ENCODE data around the gene LEFTY2.

LEFTY2 gene

DNA sequence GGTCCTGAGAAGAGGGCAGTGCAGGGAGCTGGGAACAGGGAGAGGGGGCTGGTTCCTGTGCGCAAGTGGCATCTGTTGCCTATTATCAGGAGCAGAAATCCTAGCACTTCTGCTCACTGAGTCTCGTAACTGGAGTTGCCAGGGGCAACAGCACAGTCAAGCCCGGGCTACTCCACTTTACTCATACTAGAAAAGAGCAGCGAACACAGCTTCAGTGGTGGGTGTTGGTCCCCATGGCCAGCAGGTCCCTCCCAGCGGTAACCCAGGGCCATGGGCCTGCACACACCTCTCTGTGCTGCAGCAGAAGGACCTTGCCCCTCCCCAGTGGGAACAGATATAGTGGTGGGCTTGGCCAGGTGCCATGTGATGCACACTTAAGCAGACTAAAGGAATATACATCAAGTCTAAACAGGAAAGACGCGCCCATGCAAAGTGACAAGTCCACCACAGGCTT, 25.5 kb downstream of the LEFTY2 start:
- no peak overlapping the region for H3K4me2 ChIP-seq (ENCODE audit: low read depth, low read length, poor library complexity, severe bottlenecking)
- H3K4me3 ChIP-seq (ENCODE audit: insufficient read depth, low read length, poor library complexity, severe bottlenecking), result no peak overlapping the region
- no peak overlapping the region for H3K27ac ChIP-seq (ENCODE audit: low read depth, low read length)
- no peaks in the 10 kb centered on the region for H3K79me2 ChIP-seq (ENCODE audit: insufficient read depth, low read length)
- peaks cover 4% of the 10 kb centered on the region; the same call in 1 of the 2 replicates for H3F3A ChIP-seq (ENCODE audit: insufficient read depth)
- no peak for TF ChIP-seq EZH2phosphoT487 (conservative IDR thresholded peaks at IDR 0.05; ENCODE audit: low read length)
- TF ChIP-seq, protein P1, sequence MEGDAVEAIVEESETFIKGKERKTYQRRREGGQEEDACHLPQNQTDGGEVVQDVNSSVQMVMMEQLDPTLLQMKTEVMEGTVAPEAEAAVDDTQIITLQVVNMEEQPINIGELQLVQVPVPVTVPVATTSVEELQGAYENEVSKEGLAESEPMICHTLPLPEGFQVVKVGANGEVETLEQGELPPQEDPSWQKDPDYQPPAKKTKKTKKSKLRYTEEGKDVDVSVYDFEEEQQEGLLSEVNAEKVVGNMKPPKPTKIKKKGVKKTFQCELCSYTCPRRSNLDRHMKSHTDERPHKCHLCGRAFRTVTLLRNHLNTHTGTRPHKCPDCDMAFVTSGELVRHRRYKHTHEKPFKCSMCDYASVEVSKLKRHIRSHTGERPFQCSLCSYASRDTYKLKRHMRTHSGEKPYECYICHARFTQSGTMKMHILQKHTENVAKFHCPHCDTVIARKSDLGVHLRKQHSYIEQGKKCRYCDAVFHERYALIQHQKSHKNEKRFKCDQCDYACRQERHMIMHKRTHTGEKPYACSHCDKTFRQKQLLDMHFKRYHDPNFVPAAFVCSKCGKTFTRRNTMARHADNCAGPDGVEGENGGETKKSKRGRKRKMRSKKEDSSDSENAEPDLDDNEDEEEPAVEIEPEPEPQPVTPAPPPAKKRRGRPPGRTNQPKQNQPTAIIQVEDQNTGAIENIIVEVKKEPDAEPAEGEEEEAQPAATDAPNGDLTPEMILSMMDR (IDR thresholded peaks at IDR 0.05; ENCODE audit: insufficient read depth, low read length, poor library complexity, severe bottlenecking), result no peak
- 0 out of 2 replicates have a peak, but pooled peaks cover 2% of the 10 kb centered on the region for H3K36me3 ChIP-seq (ENCODE audit: low read length)
- H2AFZ ChIP-seq (ENCODE audit: low read depth, low read length, severe bottlenecking), result no peak overlapping the region
- H3K9me3 ChIP-seq (ENCODE audit: insufficient read depth, low read length), result no peaks in the 10 kb centered on the region
- no peaks in the 10 kb centered on the region for H3K27me3 ChIP-seq (ENCODE audit: low read length)
- no peaks in the 10 kb centered on the region for H3K9me2 ChIP-seq (replicated peaks; ENCODE audit: insufficient read depth, low read length)
- no peaks in the 10 kb centered on the region for H4K20me1 ChIP-seq (ENCODE audit: low read depth, low read length)
- H3K9ac ChIP-seq (ENCODE audit: low read length), result no peak overlapping the region

DNA sequence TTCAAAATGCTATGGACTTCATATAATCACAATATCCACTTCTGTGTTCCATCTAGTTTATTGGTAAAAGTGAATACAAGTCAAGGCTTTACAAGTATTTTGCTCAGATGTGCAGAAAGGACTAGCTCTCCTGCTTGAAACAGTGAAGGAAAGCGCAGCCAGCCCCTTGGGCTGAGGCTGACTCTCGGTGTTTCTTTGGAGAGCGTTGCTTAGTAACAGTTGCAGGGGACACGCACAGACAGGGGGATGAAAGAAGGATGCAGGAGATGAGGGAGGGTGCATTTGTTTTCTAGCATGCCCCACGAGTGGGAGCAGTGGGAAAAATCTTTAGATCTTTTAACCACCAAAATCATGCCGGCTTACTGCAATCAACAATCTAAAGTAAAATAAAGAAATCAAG, 26.1 kb downstream of the LEFTY2 start:
- Histone ChIP-seq H4K20me1 (ENCODE audit: low read depth, low read length) (no peaks in the 10 kb centered on the region), H3K36me3 (ENCODE audit: low read length) (no peaks in the 10 kb centered on the region), H3K27me3 (ENCODE audit: low read length) (no peaks in the 10 kb centered on the region), H3K79me2 (ENCODE audit: insufficient read depth, low read length) (no peaks in the 10 kb centered on the region), H3K4me2 (ENCODE audit: low read depth, low read length, poor library complexity, severe bottlenecking) (no peak overlapping the region), H3K27ac (ENCODE audit: low read depth, low read length) (no peak overlapping the region), H3K9ac (ENCODE audit: low read length) (no peak overlapping the region), H3K4me3 (ENCODE audit: insufficient read depth, low read length, poor library complexity, severe bottlenecking) (no peak overlapping the region), H2AFZ (ENCODE audit: low read depth, low read length, severe bottlenecking) (no peak overlapping the region), H3F3A (ENCODE audit: insufficient read depth) (peaks cover 4% of the 10 kb centered on the region; the same call in 1 of the 2 replicates), H3K9me3 (ENCODE audit: insufficient read depth, low read length) (no peaks in the 10 kb centered on the region), H3K9me2 (replicated peaks; ENCODE audit: insufficient read depth, low read length) (no peaks in the 10 kb centered on the region)
- TF ChIP-seq, protein P1 (IDR thresholded peaks at IDR 0.05; ENCODE audit: insufficient read depth, low read length, poor library complexity, severe bottlenecking), result no peak
- no peak for TF ChIP-seq EZH2phosphoT487 (conservative IDR thresholded peaks at IDR 0.05; ENCODE audit: low read length)

- Histone ChIP-seq H4K20me1 (ENCODE audit: low read depth, low read length) (no peaks in the 10 kb centered on the region), H3K9ac (ENCODE audit: low read length) (no peak overlapping the region), H3K27me3 (ENCODE audit: low read length) (no peaks in the 10 kb centered on the region), H3K4me2 (ENCODE audit: low read depth, low read length, poor library complexity, severe bottlenecking) (no peak overlapping the region), H3K4me3 (ENCODE audit: insufficient read depth, low read length, poor library complexity, severe bottlenecking) (no peak overlapping the region), H3K79me2 (ENCODE audit: insufficient read depth, low read length) (no peaks in the 10 kb centered on the region), H3K36me3 (ENCODE audit: low read length) (no peaks in the 10 kb centered on the region), H2AFZ (ENCODE audit: low read depth, low read length, severe bottlenecking) (no peak overlapping the region), H3K27ac (ENCODE audit: low read depth, low read length) (no peak overlapping the region), H3F3A (ENCODE audit: insufficient read depth) (peaks cover 4% of the 10 kb centered on the region; the same call in 1 of the 2 replicates), H3K9me3 (ENCODE audit: insufficient read depth, low read length) (no peaks in the 10 kb centered on the region), H3K9me2 (replicated peaks; ENCODE audit: insufficient read depth, low read length) (no peaks in the 10 kb centered on the region)
- TF ChIP-seq EZH2phosphoT487 (conservative IDR thresholded peaks at IDR 0.05; ENCODE audit: low read length), result no peak
- TF ChIP-seq, protein P1 (IDR thresholded peaks at IDR 0.05; ENCODE audit: insufficient read depth, low read length, poor library complexity, severe bottlenecking), result no peak
Observed at GRCh38 chr1:225914391-225914790, 26.6 kb downstream of the LEFTY2 start.

Data from SU-DHL-6 (cell line).